Endothelial cell of umbilical vein (primary cell): Measurements from ENCODE around the gene NALCN. TPM values are rescaled to one million over a fixed set of nuclear protein-coding genes. Genes with fewer than 3 reads are reported as not detected.

ENCODE experiments used
- BruUV-seq: library from RNA; stranded (reverse); fragments of 400-500 nt; replicated peaks from 2 replicates; lab custom pipeline; 2021; lab: Mats Ljungman, UMichigan
- CTCF ChIA-PET: fragments of 300-600, 350-600 bp; sonication (Branson Sonifier 250); formaldehyde crosslinking; loops from one replicate; lab custom pipeline; 2021; ENCODE audit warnings: antibody characterized with exemption, inconsistent platforms; lab: Charles Lee
- POLR2A ChIA-PET: fragments of 300-600, 350-600 bp; sonication (Branson Sonifier 250); formaldehyde crosslinking; loops from one replicate; lab custom pipeline; 2021; ENCODE audit warnings: antibody characterized with exemption, inconsistent platforms; lab: Charles Lee
- DNase-seq: peaks from one replicate; pipeline ENCODE4 v3.0.0-alpha.2; 2011; ENCODE audit warnings: low read depth, low spot score
- FAIRE-seq: peaks from 2 replicates; lab custom pipeline; 2011; peaks lifted over from hg19 to GRCh38; lab: Jason Lieb, UNC
- H2AFZ ChIP-seq: 2 replicates; pipeline ENCODE4 v1.6.0; 2012; ENCODE audit warnings: low read depth, low read length, control low read depth, inconsistent platforms
- H3K27ac ChIP-seq: 2 replicates; pipeline ENCODE4 v1.5.1; 2011; ENCODE audit warnings: low read depth, mild to moderate bottlenecking, control low read depth, low read length, moderate library complexity; ENCODE audit not compliant: insufficient read depth
- H3K27me3 ChIP-seq, 2 experiments: 2 replicates each; pipeline versions ENCODE4 v1.6.0 to v1.6.1; 2011; ENCODE audit warnings: low read length in 2 of 2, mixed read lengths in 1 of 2; ENCODE audit not compliant: control insufficient read depth in 2 of 2, insufficient read depth in 2 of 2
- H3K36me3 ChIP-seq, 2 experiments: 2 replicates in 1 of 2; 3 replicates in 1 of 2; pipeline ENCODE4 v1.5.1; 2011; ENCODE audit warnings: low read length in 2 of 2, mild to moderate bottlenecking in 1 of 2, moderate library complexity in 1 of 2; ENCODE audit not compliant: control insufficient read depth in 2 of 2, insufficient read depth in 2 of 2; ENCODE audit errors: extremely low read depth in 1 of 2
- H3K4me1 ChIP-seq: 3 replicates; pipeline ENCODE4 v1.5.1; 2011; ENCODE audit warnings: mild to moderate bottlenecking, low read length; ENCODE audit not compliant: control insufficient read depth, insufficient read depth; ENCODE audit errors: extremely low read depth
- H3K4me2 ChIP-seq: 2 replicates; pipeline ENCODE4 v1.6.1; 2011; ENCODE audit warnings: low read length, control low read depth, mixed read lengths; ENCODE audit not compliant: insufficient read depth
- H3K4me3 ChIP-seq, 3 experiments: fragments of 200-600 bp in 1 of 3; sonication (generic), shearing (Covaris generic) in 1 of 3; replicated peaks in 1 of 3; 2 replicates each; pipeline ENCODE4 v1.5.1; 2011 to 2016; ENCODE audit warnings: control low read depth in 3 of 3, low read length in 3 of 3, mild to moderate bottlenecking in 2 of 3, inconsistent platforms in 1 of 3, low read depth in 1 of 3, moderate library complexity in 1 of 3; ENCODE audit not compliant: insufficient read depth in 1 of 3
- H3K79me2 ChIP-seq: 2 replicates; pipeline ENCODE4 v1.6.0; 2012; ENCODE audit warnings: low read length, inconsistent platforms; ENCODE audit not compliant: control insufficient read depth, insufficient read depth
- H3K9ac ChIP-seq: replicated peaks from 2 replicates; pipeline ENCODE3; 2011; ENCODE audit warnings: low read length, control low read depth; ENCODE audit not compliant: insufficient read depth; ENCODE audit errors: extremely low read depth
- H3K9me1 ChIP-seq: replicated peaks from 3 replicates; pipeline ENCODE4 v1.6.0; 2011; ENCODE audit warnings: mild to moderate bottlenecking, low read length; ENCODE audit not compliant: control insufficient read depth, insufficient read depth; ENCODE audit errors: extremely low read depth
- H3K9me3 ChIP-seq: replicated peaks from 2 replicates; pipeline ENCODE4 v1.5.1; 2012; ENCODE audit warnings: low read length, inconsistent platforms; ENCODE audit not compliant: control insufficient read depth, insufficient read depth
- H4K20me1 ChIP-seq: replicated peaks from 2 replicates; pipeline ENCODE3; 2011; ENCODE audit warnings: mild to moderate bottlenecking, low read length; ENCODE audit not compliant: control insufficient read depth, insufficient read depth; ENCODE audit errors: extremely low read depth
- EZH2 ChIP-seq: IDR thresholded peaks from 2 replicates; pipeline ENCODE4 v1.6.1; 2012; ENCODE audit warnings: borderline replicate concordance, low read depth, mild to moderate bottlenecking, moderate library complexity, low read length, inconsistent platforms; ENCODE audit not compliant: severe bottlenecking
- FOS ChIP-seq: IDR thresholded peaks from 2 replicates; pipeline ENCODE4 v1.6.1; 2011; ENCODE audit warnings: mild to moderate bottlenecking, low read length, moderate library complexity, borderline replicate concordance; ENCODE audit not compliant: insufficient read depth
- GATA2 ChIP-seq: IDR thresholded peaks from 2 replicates; pipeline ENCODE4 v1.7.0; 2011; ENCODE audit warnings: low read depth, mild to moderate bottlenecking, moderate library complexity, mixed read lengths, low read length; ENCODE audit not compliant: insufficient read length, insufficient read depth
- JUN ChIP-seq: IDR thresholded peaks from 2 replicates; pipeline ENCODE4 v1.6.1; 2011; ENCODE audit warnings: borderline replicate concordance, low read depth; ENCODE audit not compliant: insufficient read length, insufficient read depth
- MYC ChIP-seq: IDR thresholded peaks from one replicate; pipeline ENCODE4 v1.6.1; 2011; ENCODE audit warnings: mild to moderate bottlenecking, low read depth, low read length
- POLR2A ChIP-seq: IDR thresholded peaks from 2 replicates; pipeline ENCODE4 v1.6.1; 2012; ENCODE audit warnings: low read depth, mild to moderate bottlenecking, control low read depth, low read length
- POLR2AphosphoS5 ChIP-seq: IDR thresholded peaks from 2 replicates; pipeline ENCODE4 v1.6.1; 2012; ENCODE audit warnings: low read depth, mild to moderate bottlenecking, control low read depth, low read length, moderate library complexity; ENCODE audit not compliant: insufficient read depth
- dilution Hi-C: fragments of 300-500 bp; cut with MboI; formaldehyde crosslinking; loops from one replicate; pipeline ENCODE4 v1.15.0; 2019; ENCODE audit warnings: low sequenced_read_pairs; ENCODE audit not compliant: extremely low pct_ligation_motif_present
- intact Hi-C: fragments of 100-400 bp; cut with micrococcal nuclease; formaldehyde crosslinking; loops from one replicate; pipeline ENCODE4 v1.10.0; 2022
- polyA plus RNA-seq, 4 experiments: library from polyadenylated mRNA; depleted of rRNA in 3 of 4; stranded (reverse) in 3 of 4; unstranded in 1 of 4; fragments of >200 nt; gene quantifications; 2 replicates each; pipeline versions ENCODE4 v1.2.1 to v1.2.3, GENCODE V29; 2011 to 2012; ENCODE audit warnings: missing spikeins in 1 of 4
- total RNA-seq: library from RNA; stranded (reverse); gene quantifications from 2 replicates; pipeline ENCODE4 v1.2.3, GENCODE V29; 2021
- TF ChIP-seq, protein P1 (sequence below), 2 donors: IDR thresholded peaks; 1 replicate in 1 of 2; 2 replicates in 1 of 2; pipeline ENCODE4 v1.5.1; 2011; ENCODE audit warnings: low read length in 2 of 2, mild to moderate bottlenecking in 2 of 2, moderate library complexity in 2 of 2, control low read depth in 1 of 2, inconsistent platforms in 1 of 2, low read depth in 1 of 2; ENCODE audit not compliant: insufficient read depth in 1 of 2; ENCODE audit errors: extremely low read depth in 1 of 2
- TF ChIP-seq, protein P2 (sequence below): IDR thresholded peaks from 2 replicates; pipeline ENCODE4 v1.6.1; 2011; ENCODE audit not compliant: insufficient read depth, insufficient read length

Gene NALCN
- total and polyA plus RNA-seq, 2 donors (not counting 3 experiments of a cell fraction or from before 2014, with no cell fraction given), result 3.3 to 4.4 TPM

DNA sequence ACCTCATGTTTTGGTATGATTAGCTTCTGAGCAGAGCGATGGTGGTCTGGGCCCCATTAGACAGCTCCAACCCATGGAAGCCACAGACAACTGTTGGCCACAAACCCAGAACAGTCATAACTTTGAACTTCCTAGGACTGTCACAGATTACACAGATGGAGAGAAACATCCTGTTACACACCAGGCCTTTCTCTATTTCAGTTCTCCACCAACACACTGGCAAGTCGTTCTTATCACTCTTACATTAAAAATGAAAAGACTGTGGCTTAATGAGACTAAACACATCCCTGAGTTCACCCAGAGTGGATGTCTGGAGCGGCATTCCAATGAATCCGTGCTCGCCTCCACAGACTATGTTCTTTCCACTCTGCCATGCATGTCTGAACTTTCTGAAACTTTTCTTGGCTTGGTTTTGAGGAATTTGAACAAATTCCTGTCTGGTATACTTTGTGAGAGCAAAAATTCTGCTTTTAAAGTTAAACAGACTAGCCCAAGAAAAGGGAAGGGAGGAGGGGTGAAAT is 109.1 kb downstream of the NALCN start:
- H2AFZ ChIP-seq, result no peak overlapping the region
- no peaks in the 10 kb centered on the region for H3K27me3 ChIP-seq
- TF ChIP-seq, protein P1, sequence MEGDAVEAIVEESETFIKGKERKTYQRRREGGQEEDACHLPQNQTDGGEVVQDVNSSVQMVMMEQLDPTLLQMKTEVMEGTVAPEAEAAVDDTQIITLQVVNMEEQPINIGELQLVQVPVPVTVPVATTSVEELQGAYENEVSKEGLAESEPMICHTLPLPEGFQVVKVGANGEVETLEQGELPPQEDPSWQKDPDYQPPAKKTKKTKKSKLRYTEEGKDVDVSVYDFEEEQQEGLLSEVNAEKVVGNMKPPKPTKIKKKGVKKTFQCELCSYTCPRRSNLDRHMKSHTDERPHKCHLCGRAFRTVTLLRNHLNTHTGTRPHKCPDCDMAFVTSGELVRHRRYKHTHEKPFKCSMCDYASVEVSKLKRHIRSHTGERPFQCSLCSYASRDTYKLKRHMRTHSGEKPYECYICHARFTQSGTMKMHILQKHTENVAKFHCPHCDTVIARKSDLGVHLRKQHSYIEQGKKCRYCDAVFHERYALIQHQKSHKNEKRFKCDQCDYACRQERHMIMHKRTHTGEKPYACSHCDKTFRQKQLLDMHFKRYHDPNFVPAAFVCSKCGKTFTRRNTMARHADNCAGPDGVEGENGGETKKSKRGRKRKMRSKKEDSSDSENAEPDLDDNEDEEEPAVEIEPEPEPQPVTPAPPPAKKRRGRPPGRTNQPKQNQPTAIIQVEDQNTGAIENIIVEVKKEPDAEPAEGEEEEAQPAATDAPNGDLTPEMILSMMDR (IDR thresholded peaks at IDR 0.05; ENCODE audit: extremely low read depth in 1 of 2, insufficient read depth in 1 of 2, low read depth in 1 of 2, low read length in 2 of 2), result no peak
- TF ChIP-seq POLR2A, result no peak
- TF ChIP-seq, protein P2, sequence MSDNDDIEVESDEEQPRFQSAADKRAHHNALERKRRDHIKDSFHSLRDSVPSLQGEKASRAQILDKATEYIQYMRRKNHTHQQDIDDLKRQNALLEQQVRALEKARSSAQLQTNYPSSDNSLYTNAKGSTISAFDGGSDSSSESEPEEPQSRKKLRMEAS, result no peak
- TF ChIP-seq EZH2, result no peak
- TF ChIP-seq FOS, result no peak
- no peak for TF ChIP-seq GATA2
- no peak for TF ChIP-seq POLR2AphosphoS5
- TF ChIP-seq MYC, result no peak
- no peak for TF ChIP-seq JUN
- intact Hi-C loops, result no loop called here
- H3K4me1 ChIP-seq, result no peaks in the 10 kb centered on the region
- FAIRE-seq (no peak), DNase-seq (no peak)
- dilution Hi-C loops, result no loop called here
- no TSS peak for BruUV-seq
- no peak overlapping the region for H3K4me3 ChIP-seq
- no peaks in the 10 kb centered on the region for H3K79me2 ChIP-seq
- ChIA-PET POLR2A (no interaction called here), CTCF (no interaction called here)
- H3K27ac ChIP-seq, result no peak overlapping the region
- H3K9me1 ChIP-seq, result no peaks in the 10 kb centered on the region
- H3K9ac ChIP-seq, result no peak overlapping the region
- no peak overlapping the region for H3K4me2 ChIP-seq
- H4K20me1 ChIP-seq, result no peaks in the 10 kb centered on the region
- H3K36me3 ChIP-seq, result no peaks in the 10 kb centered on the region
- no peaks in the 10 kb centered on the region for H3K9me3 ChIP-seq
